ENCODE data around the gene RABAC1. TPM values are rescaled to one million over a fixed set of nuclear protein-coding genes. Genes with fewer than 3 reads are reported as not detected.

Gene RABAC1
- total RNA-seq, 1 experiment from 2014 or later = 114 TPM

DNA sequence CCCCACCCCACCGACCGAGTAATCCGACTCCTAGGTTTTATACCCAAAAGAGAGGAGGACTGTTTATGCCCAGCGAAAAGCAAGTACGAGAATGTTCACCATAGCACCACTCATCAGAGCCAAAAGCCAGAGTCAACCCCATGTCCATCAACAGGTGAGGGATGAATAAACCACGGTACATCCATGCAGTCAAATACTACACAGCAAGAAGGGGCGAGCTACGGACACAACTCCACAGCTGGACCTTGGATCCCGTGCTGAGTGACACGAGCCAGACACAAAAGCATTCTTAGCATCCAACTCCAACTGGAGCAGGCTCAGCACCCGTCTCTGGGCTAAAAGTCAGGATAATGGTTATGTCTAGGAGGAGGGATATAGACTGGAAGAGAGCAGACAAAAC is 12.2 kb upstream of the RABAC1 start:
- BruUV-seq (replicated peaks) = no TSS peak
- intact Hi-C loops (cut with micrococcal nuclease; ENCODE audit: unreplicated experiment) = no loop called here
- Histone ChIP-seq H3K4me3 (ENCODE audit: low read depth, low read length, poor library complexity, severe bottlenecking) (no peak overlapping the region), H3K27me3 (replicated peaks; ENCODE audit: insufficient read depth, low read depth, low read length, poor library complexity) (no peaks in the 10 kb centered on the region), H3K9me3 (ENCODE audit: low read depth, low read length, poor library complexity, severe bottlenecking) (no peaks in the 10 kb centered on the region), H3K4me1 (ENCODE audit: insufficient read depth, low read length, poor library complexity, severe bottlenecking) (no peaks in the 10 kb centered on the region), H3K27ac (ENCODE audit: low read depth, low read length, poor library complexity, severe bottlenecking) (no peak overlapping the region), H3K36me3 (ENCODE audit: insufficient read depth, low read length, poor library complexity, severe bottlenecking) (no peaks in the 10 kb centered on the region)
- no peak for DNase-seq (ENCODE audit: low spot score)
- TF ChIP-seq EZH2 (IDR thresholded peaks at IDR 0.05; ENCODE audit: borderline replicate concordance, low read depth, low read length, poor library complexity, severe bottlenecking) = no peak
- TF ChIP-seq, protein P1, sequence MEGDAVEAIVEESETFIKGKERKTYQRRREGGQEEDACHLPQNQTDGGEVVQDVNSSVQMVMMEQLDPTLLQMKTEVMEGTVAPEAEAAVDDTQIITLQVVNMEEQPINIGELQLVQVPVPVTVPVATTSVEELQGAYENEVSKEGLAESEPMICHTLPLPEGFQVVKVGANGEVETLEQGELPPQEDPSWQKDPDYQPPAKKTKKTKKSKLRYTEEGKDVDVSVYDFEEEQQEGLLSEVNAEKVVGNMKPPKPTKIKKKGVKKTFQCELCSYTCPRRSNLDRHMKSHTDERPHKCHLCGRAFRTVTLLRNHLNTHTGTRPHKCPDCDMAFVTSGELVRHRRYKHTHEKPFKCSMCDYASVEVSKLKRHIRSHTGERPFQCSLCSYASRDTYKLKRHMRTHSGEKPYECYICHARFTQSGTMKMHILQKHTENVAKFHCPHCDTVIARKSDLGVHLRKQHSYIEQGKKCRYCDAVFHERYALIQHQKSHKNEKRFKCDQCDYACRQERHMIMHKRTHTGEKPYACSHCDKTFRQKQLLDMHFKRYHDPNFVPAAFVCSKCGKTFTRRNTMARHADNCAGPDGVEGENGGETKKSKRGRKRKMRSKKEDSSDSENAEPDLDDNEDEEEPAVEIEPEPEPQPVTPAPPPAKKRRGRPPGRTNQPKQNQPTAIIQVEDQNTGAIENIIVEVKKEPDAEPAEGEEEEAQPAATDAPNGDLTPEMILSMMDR (conservative IDR thresholded peaks at IDR 0.05; ENCODE audit: low read depth, low read length) = no peak
- ChIA-PET CTCF (no interaction called here), POLR2A (ENCODE audit: low non-redundant PET) (no interaction called here)

DNA sequence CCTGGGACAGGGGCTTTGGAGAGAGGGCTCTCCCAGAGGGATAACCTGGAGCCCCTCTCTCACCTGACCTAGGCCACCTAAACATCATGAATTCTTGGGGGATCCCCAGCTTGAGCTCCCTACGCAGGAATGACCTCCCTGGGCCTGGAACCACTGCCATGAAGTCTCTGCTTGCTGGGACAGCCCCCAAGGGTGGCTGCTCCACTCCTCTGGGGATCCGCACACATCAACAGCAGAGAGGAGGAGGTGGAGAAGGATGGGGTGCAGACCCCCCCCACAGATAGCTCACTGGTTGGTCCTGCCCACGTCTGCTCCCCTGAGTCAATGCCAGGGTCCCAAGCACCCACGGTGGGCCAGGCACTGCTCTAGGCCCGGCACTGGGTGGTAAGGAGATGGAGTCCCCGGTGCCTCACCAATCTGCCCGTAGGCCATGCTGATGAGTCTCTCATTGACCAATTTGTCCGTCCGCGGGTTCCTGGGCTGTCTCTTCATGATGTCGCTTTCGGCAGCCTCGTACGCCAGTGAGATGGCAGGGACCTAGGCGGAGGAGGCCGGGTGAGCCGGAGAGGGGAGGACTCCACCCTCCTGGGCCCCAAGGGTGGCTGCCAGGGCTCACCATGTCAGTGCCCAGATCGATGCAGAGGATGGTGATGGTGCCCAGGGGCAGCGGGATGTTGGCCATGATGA is 10.8 kb upstream of the RABAC1 start:
- intact Hi-C loops (cut with micrococcal nuclease; ENCODE audit: unreplicated experiment) = no loop called here
- ChIA-PET CTCF (no interaction called here), POLR2A (ENCODE audit: low non-redundant PET) (no interaction called here)
- Histone ChIP-seq H3K36me3 (ENCODE audit: insufficient read depth, low read length, poor library complexity, severe bottlenecking) (no peaks in the 10 kb centered on the region), H3K4me1 (ENCODE audit: insufficient read depth, low read length, poor library complexity, severe bottlenecking) (no peaks in the 10 kb centered on the region), H3K9me3 (ENCODE audit: low read depth, low read length, poor library complexity, severe bottlenecking) (no peaks in the 10 kb centered on the region), H3K27me3 (replicated peaks; ENCODE audit: insufficient read depth, low read depth, low read length, poor library complexity) (no peaks in the 10 kb centered on the region), H3K4me3 (ENCODE audit: low read depth, low read length, poor library complexity, severe bottlenecking) (no peak overlapping the region), H3K27ac (ENCODE audit: low read depth, low read length, poor library complexity, severe bottlenecking) (no peak overlapping the region)
- no peak for TF ChIP-seq EZH2 (IDR thresholded peaks at IDR 0.05; ENCODE audit: borderline replicate concordance, low read depth, low read length, poor library complexity, severe bottlenecking)
- TF ChIP-seq, protein P1 (conservative IDR thresholded peaks at IDR 0.05; ENCODE audit: low read depth, low read length) = no peak
- no peak for DNase-seq (ENCODE audit: low spot score)
- BruUV-seq (replicated peaks) = no TSS peak

DNA sequence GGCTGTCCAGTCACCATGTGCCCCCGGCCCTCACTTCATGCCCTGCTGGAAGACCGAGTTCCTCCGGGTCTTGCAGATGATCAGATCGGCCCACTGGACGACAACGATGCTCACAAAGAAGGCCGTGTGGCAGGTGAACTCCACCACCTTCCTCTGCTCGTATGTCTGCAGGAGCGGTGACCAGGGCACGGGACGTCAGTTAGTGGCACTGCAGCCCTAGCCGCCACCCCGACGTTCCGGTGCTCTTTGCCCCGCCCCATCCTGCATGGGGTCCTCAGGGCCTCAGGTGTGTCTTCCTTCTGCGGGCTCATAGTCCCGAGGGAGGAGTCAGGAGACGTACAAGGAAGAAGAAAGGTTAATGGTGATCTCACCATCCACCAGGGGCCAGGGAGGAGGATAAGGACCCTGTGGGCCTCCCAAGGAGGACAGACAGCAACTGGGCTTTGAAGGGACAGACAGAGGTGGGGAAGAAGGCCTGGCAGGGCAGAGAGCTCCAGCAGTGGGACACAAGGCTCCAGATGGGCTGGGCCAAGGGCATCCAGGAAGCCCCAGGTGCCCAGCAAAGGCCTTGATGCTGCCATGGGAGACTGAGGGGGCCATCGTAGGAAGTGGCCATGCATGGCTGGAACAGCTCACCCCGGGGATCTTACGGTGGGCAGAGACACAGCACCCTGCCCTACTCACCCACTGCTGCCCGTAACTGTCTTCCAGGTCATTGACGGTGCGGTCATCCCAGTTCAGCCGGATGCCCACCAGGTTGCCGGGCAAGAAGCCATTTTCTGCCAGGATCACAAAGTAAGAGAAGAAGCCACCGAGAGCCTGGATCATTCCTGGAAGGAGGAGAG is 9.9 kb upstream of the RABAC1 start:
- POLR2A ChIA-PET (ENCODE audit: low non-redundant PET) = no interaction called here
- TF ChIP-seq, protein P1 (conservative IDR thresholded peaks at IDR 0.05; ENCODE audit: low read depth, low read length) = no peak
- TF ChIP-seq EZH2 (IDR thresholded peaks at IDR 0.05; ENCODE audit: borderline replicate concordance, low read depth, low read length, poor library complexity, severe bottlenecking) = no peak
- Histone ChIP-seq H3K36me3 (ENCODE audit: insufficient read depth, low read length, poor library complexity, severe bottlenecking) (no peaks in the 10 kb centered on the region), H3K4me3 (ENCODE audit: low read depth, low read length, poor library complexity, severe bottlenecking) (no peak overlapping the region), H3K4me1 (ENCODE audit: insufficient read depth, low read length, poor library complexity, severe bottlenecking) (no peaks in the 10 kb centered on the region), H3K27me3 (replicated peaks; ENCODE audit: insufficient read depth, low read depth, low read length, poor library complexity) (no peaks in the 10 kb centered on the region), H3K9me3 (ENCODE audit: low read depth, low read length, poor library complexity, severe bottlenecking) (no peaks in the 10 kb centered on the region), H3K27ac (ENCODE audit: low read depth, low read length, poor library complexity, severe bottlenecking) (no peak overlapping the region)
- no TSS peak for BruUV-seq (replicated peaks)
- no peak for DNase-seq (ENCODE audit: low spot score)
- intact Hi-C loops (cut with micrococcal nuclease; ENCODE audit: unreplicated experiment) = no loop called here
- CTCF ChIA-PET = interaction anchor here (0.6 kb wide), 1 partner anchor 1271 kb away, joined by 4 read pairs; no protein-coding TSS in a partner anchor
